IPS DF 6.9 (cell line): Measurements from ENCODE around the gene WDFY1.

ENCODE experiments used
- DNase-seq: peaks from one replicate; pipeline ENCODE4 v3.0.0-alpha.2; 2013; ENCODE audit warnings: low read depth, low spot score
- H3K27ac ChIP-seq: one replicate; pipeline ENCODE4 v1.5.1; 2013; ENCODE audit warnings: low read length, control low read depth
- H3K27me3 ChIP-seq: 2 replicates; pipeline ENCODE4 v1.6.1; 2013; ENCODE audit warnings: mild to moderate bottlenecking, low read length; ENCODE audit not compliant: control insufficient read depth, insufficient read depth
- H3K36me3 ChIP-seq: 2 replicates; pipeline ENCODE4 v1.6.1; 2013; ENCODE audit warnings: low read length; ENCODE audit not compliant: control insufficient read depth, insufficient read depth
- H3K4me1 ChIP-seq: 2 replicates; pipeline ENCODE4 v1.6.1; 2013; ENCODE audit warnings: low read length; ENCODE audit not compliant: control insufficient read depth, insufficient read depth
- H3K4me3 ChIP-seq: 2 replicates; pipeline ENCODE4 v1.5.1; 2013; ENCODE audit warnings: mild to moderate bottlenecking, low read length
- H3K9me3 ChIP-seq: 2 replicates; pipeline ENCODE4 v1.6.1; 2013; ENCODE audit warnings: low read length, inconsistent platforms; ENCODE audit not compliant: control insufficient read depth, insufficient read depth
- WGBS: extraction: QIAGEN DNeasy Blood & Tissue Kit; methylation state at CpG from one replicate; pipeline ENCODE4 v1.1.7; 2013; ENCODE audit warnings: mixed read lengths, missing lambda C conversion rate; ENCODE audit not compliant: insufficient read length, insufficient coverage; 5-methylcytosine and 5-hydroxymethylcytosine counted together

WDFY1 gene

DNA sequence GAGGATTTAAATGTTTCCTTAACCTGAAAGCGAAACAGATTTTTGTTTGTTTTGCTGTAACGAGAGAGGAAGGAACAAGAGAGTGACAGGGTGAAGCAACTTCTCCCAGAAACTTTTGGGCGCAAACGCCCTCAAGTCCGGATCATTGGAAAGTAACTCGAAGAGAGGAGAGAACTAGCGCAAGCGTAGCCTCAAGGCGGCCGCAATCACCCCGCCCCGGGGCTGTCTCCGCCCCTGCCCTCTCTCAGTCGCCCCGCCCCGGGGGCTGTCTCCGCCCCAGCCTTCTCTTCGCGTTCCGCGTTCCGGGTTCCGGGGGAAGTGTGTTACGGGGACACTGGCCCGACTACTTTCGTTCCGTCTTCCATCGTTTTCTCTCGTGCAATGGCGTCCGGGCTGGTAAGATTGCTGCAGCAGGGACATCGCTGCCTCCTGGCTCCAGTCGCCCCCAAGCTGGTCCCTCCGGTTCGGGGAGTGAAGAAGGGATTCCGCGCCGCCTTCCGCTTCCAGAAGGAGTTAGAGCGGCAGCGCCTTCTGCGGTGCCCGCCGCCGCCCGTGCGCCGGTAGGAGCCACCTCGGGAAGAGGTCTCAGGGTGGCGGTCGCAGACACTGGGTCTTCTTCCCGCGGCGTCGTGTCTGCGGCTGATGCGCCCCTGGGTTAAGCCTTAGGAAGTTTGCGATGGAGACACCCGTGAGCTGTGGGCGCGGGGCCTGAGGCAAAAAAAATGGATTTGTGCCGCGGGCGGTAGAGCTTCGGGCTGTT lies 12.1 kb upstream of the WDFY1 start, which contains the start of gene MRPL44:
MRPL44 (plus strand) TSS at position 372 of the 760 bp plus-strand sequence; CDS start at position 382, 10 bp downstream.
- WGBS = no CpG with 5 or more reads among the region's 65 CpGs
- no peaks in the 10 kb centered on the region; the same call in 1 of the 2 replicates for H3K4me1 ChIP-seq

DNA sequence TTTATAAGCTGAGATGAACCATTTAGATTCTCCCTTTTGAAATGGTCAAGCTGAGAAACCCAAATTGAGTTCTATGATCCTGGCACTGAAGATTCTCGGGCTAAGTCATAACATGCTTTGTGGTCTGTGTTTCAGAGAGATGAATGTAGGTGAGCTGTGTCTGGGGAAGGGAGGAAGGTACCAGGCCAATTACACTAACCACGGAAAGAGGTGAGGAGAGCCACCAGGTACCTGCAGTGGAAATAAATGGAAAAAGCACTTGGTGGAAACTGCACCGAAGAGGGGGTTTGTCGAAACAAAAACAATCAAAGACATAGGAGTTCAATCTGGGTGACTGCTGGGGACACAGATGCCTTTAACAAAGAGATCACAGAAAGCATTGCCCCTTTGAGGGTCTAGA lies 11.2 kb upstream of the WDFY1 start:
- no CpG with 5 or more reads among the region's 4 CpGs for WGBS
- DNase-seq = no peak
- Histone ChIP-seq H3K4me3 (no peak overlapping the region), H3K36me3 (peaks cover 6% of the 10 kb centered on the region; the same call in 1 of the 2 replicates), H3K9me3 (no peaks in the 10 kb centered on the region), H3K27me3 (no peaks in the 10 kb centered on the region), H3K4me1 (peaks cover 2% of the 10 kb centered on the region; the same call in 1 of the 2 replicates), H3K27ac (no peak overlapping the region)

More for the DNA sequence above, 12.1 kb upstream of the WDFY1 start, which contains the start of gene MRPL44:
- H3K36me3 ChIP-seq = peaks cover 6% of the 10 kb centered on the region; the same call in 1 of the 2 replicates
- H3K27ac ChIP-seq = no peak within 1 kb of the TSS
- no peaks in the 10 kb centered on the region for H3K27me3 ChIP-seq
- no peaks in the 10 kb centered on the region for H3K9me3 ChIP-seq
- peak within 1 kb of the TSS; percentile 96 for H3K4me3 ChIP-seq
- peak; percentile 84 for DNase-seq

DNA sequence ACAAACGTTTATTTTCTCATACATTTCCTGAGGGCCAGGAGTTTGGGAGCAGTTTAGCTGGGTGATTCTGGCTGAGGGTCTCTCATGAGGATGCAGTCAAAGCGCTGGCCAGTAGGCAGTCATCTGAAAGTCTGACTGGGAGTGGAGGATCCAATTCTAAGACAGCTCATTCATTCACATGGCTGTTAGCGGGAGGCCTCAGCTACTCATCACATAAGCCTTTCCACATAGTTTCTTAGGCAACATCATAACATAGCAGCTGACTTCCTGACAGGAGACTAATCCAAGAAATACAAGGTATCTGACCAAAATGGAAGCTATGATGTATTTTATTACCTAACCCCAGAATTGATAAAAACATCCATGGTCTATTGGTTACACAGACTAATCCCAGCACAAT lies 9.3 kb upstream of the WDFY1 start:
- Histone ChIP-seq H3K4me1 (peaks cover 2% of the 10 kb centered on the region; the same call in 1 of the 2 replicates), H3K36me3 (no peaks in the 10 kb centered on the region)

DNA sequence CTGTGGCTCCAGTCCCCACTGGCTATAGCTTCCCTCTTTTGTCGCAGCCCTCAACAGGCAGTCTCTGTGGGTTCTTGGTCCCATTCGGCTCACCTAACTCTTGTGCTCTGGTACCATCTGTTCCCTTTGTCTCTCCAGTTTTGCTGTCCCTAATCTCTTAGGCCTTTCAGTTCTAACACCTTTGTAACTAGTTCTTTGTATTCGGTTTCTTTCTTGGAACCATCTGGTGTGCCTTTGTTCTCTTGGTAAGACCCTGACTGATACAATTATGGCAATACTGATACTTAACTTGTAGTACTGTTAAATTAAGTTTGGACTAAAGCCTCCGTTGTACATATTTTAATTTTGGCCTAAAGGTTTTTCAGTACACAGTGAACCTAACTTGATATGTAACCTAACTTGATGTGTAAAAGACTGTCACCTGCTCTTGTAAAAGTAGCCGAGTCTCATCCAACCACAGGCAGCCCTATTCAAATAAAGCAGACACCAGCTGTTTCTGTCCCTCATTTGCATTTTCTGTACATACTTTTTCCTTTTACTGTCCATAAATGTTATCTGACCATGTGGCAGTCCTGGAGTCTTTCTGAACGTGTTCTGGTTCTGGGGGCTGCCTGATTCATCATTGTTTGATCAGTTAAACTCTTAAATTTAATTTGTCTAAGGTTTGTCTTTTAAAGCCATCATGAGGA lies 7.3 kb upstream of the WDFY1 start:
- WGBS = no CpG with 5 or more reads among the region's 6 CpGs
- Histone ChIP-seq H3K27me3 (no peaks in the 10 kb centered on the region), H3K27ac (no peak overlapping the region), H3K36me3 (no peaks in the 10 kb centered on the region), H3K4me3 (no peak overlapping the region), H3K4me1 (peaks cover 3% of the 10 kb centered on the region; the same call in 1 of the 2 replicates), H3K9me3 (no peaks in the 10 kb centered on the region)
- DNase-seq = no peak

More for the DNA sequence above, 9.3 kb upstream of the WDFY1 start:
- WGBS = no CpG with 5 or more reads among the region's 3 CpGs
- no peak for DNase-seq
- H3K27me3 ChIP-seq = no peaks in the 10 kb centered on the region
- no peak overlapping the region for H3K4me3 ChIP-seq
- H3K27ac ChIP-seq = no peak overlapping the region
- H3K9me3 ChIP-seq = no peaks in the 10 kb centered on the region

DNA sequence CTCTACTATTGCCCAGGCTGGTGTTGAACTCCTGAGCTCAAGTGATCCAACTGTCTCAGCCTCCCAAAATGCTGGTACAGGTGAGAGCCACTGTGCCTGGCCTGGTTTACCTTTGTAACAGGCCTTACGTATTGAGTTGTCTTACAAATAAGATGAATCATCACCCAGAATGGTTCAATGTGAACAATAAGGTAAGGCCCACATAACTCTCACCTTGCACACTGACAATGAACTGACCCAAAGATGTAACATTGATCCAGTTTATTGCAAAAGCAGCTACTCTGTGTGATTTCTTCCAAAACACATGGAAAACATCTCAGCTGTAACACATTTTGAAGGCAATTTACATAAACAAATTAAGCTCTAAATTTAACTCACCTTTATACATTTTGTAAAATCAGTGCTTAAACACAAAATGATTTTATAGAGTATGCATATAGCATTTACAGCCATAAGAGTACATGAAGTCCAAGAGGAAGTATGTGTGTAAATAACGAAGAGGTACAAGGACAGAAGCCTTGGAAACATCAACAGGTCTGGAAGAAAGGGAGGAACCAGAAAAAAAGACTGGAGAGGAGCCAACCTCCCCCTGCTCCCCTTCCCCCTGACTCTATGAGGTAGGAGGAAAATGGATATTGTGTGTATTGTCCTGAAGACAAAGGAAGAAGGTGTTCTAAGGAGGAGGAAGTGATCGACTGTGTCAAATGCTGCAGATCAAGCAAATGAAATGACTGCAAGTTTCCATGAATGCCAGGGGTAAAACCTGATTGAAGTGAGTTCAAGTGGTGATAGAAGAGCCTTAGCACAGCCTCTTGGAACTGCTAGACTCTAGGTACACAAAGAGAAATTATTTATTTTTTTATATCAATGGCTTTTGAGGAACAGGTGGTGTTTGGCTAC lies 5.6 kb upstream of the WDFY1 start:
- H3K4me3 ChIP-seq = no peak overlapping the region
- no peak overlapping the region for H3K27ac ChIP-seq
- no peaks in the 10 kb centered on the region for H3K36me3 ChIP-seq
- H3K27me3 ChIP-seq = no peaks in the 10 kb centered on the region
- WGBS = no CpG with 5 or more reads among the region's 3 CpGs
- no peaks in the 10 kb centered on the region for H3K9me3 ChIP-seq
- H3K4me1 ChIP-seq = peaks cover 4% of the 10 kb centered on the region; the same call in 1 of the 2 replicates
- DNase-seq = no peak

DNA sequence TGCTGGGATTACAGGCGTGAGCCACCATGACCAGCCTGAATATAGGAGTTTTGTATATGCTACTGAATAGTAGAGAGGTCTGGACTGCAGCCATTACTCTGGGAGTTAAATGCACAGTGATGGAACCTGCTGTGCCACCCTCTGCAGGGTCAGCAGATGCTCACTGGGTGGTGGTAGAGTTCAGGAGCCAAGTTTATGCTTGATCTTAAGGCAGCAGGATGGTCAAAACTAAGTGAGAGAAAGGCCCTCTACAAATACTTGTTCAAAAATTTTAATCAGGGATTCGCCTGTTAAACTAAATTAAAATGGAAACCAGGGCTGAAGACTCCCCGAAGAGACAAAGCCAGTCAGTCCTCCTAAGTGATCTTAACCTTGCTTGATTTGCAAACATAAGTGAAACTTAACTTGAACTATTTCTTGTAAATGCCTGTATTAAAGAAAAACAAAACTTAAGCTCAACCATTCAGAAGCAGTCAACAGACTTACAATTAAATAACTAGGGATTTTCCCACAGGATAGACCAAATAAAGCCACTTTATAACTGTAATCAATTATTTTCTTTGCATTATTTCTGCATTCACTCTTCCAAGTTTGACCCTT lies 4.2 kb upstream of the WDFY1 start:
- H3K4me3 ChIP-seq = no peak overlapping the region
- no CpG with 5 or more reads among the region's 3 CpGs for WGBS
- no peak overlapping the region for H3K27ac ChIP-seq

DNA sequence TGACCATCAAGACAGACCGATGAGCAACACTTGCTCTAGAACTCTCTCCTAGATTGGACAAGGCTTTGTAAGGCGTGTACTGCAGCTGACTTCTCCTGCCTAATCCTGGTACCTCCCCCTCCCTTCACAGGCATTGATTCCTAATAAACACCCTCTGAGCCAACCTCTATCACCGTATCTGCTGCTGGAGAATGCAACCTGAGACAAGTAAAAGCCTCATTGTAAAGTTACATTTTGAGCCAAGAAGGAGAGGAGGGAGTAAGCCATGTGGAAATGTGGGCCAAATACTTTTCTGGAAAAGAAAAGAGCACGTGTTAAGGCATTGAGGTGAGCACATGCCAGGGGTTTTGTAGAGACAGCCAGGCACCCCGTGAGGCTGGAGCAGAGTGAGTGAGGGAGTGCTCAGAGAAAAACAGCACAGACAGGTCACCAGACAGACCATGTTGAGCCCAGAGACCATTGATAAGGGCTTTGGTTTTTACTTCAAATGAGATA lies 2.6 kb upstream of the WDFY1 start:
- H3K36me3 ChIP-seq = no peaks in the 10 kb centered on the region
- H3K27ac ChIP-seq = no peak overlapping the region
- no peaks in the 10 kb centered on the region for H3K9me3 ChIP-seq
- H3K27me3 ChIP-seq = no peaks in the 10 kb centered on the region
- no peak for DNase-seq
- peaks cover 6% of the 10 kb centered on the region; the same call in 1 of the 2 replicates for H3K4me1 ChIP-seq
- H3K4me3 ChIP-seq = no peak overlapping the region
- no CpG with 5 or more reads among the region's 5 CpGs for WGBS

More for the DNA sequence above, 4.2 kb upstream of the WDFY1 start:
- DNase-seq = no peak
- H3K36me3 ChIP-seq = no peaks in the 10 kb centered on the region
- H3K27me3 ChIP-seq = no peaks in the 10 kb centered on the region
- H3K4me1 ChIP-seq = peaks cover 4% of the 10 kb centered on the region; the same call in 1 of the 2 replicates
- no peaks in the 10 kb centered on the region for H3K9me3 ChIP-seq

DNA sequence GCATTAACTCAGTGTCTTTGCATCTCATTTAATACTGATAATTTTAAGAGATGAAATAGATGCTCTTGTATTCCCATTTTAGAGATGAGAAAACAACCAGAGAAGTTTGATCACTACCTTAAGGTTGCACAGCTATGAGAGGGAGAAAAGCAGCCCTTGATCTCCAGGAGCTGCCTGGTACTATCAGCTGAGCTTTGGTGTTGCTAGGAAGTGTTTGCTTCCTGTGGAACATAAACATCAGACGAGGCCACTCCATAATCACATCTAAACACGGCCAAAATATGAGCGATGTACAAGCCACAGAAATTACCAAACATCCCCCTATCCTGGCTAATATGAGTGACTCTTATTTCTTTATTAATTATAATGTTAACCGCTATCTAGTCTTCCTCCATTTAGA lies 620 bp upstream of the WDFY1 start:
- H3K4me3 ChIP-seq = no peak overlapping the region

DNA sequence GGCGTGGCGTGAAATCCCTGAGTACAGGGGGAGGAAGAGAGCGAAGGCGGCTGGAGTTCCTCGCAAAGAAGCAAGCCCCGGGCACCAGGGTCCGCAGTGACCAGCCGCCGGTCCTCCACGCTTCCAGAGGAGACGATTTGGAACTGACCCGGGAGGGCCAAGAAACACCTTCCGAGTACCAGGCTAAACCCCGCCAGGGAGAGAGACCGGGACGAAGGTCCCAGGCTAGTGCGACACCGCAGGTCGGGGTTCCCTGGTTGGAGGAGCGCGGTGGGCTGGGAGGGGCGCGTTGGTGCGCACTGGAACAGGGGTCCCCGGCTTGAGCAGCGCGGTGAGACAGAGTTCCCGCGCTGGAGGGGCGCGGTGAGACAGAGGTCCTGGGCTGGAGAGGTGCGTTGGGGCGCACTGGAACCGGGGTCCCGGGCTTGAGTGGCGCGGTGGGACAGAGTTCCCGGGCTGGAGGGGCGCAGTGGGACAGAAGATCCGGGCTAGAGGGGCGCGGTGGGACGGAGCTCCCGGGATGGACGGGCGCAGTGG lies 901 bp downstream of the WDFY1 start:
- DNase-seq = no peak
- H3K27ac ChIP-seq = no peak overlapping the region
- peaks cover 4% of the 10 kb centered on the region; the same call in 1 of the 2 replicates for H3K4me1 ChIP-seq
- no peaks in the 10 kb centered on the region for H3K9me3 ChIP-seq
- H3K4me3 ChIP-seq = peak overlapping the region; percentile 79; the same call in 1 of the 2 replicates
- no peaks in the 10 kb centered on the region for H3K27me3 ChIP-seq
- no CpG with 5 or more reads among the region's 46 CpGs for WGBS
- H3K36me3 ChIP-seq = no peaks in the 10 kb centered on the region

More for the DNA sequence above, 620 bp upstream of the WDFY1 start:
- WGBS = no CpG with 5 or more reads among the region's 4 CpGs
- no peaks in the 10 kb centered on the region for H3K36me3 ChIP-seq
- H3K9me3 ChIP-seq = no peaks in the 10 kb centered on the region
- no peak overlapping the region for H3K27ac ChIP-seq
- no peak for DNase-seq
- no peaks in the 10 kb centered on the region for H3K27me3 ChIP-seq
- H3K4me1 ChIP-seq = peaks cover 4% of the 10 kb centered on the region; the same call in 1 of the 2 replicates
